B cell (primary cell): ENCODE data around the gene DRAM2. TPM values are rescaled to one million over a fixed set of nuclear protein-coding genes. Genes with fewer than 3 reads are reported as not detected.

Source experiments
- ATAC-seq: fragments of 200-7000 bp; cut with Tn5 transposase; one replicate; pipeline ENCODE4 v1.10.0; 2021; ENCODE audit warnings: low read depth, mild to moderate bottlenecking, moderate number of reproducible peaks, moderate library complexity
- CTCF ChIA-PET: fragments of 350-600 bp; sonication (Branson Sonifier 250); formaldehyde crosslinking; loops from one replicate; lab custom pipeline; 2021; ENCODE audit warnings: antibody characterized with exemption, inconsistent platforms; lab: Charles Lee
- POLR2A ChIA-PET: fragments of 350-600 bp; sonication (Branson Sonifier 250); formaldehyde crosslinking; loops from one replicate; lab custom pipeline; 2021; ENCODE audit warnings: antibody characterized with exemption; lab: Charles Lee
- DNase-seq: peaks from one replicate; pipeline ENCODE4 v3.0.0; 2013
- H2AFZ ChIP-seq: 2 replicates; pipeline ENCODE4 v1.6.1; 2012; ENCODE audit warnings: mild to moderate bottlenecking, low read depth, low read length; ENCODE audit not compliant: insufficient read depth, poor library complexity, severe bottlenecking
- H3K27ac ChIP-seq, 2 donors: 1 replicate in 1 of 2; 2 replicates in 1 of 2; pipeline ENCODE4 v1.5.1; 2012 to 2013; ENCODE audit warnings: low read length in 2 of 2, mild to moderate bottlenecking in 2 of 2, moderate library complexity in 1 of 2
- H3K27me3 ChIP-seq, 4 experiments: fragments of 200-600 bp in 1 of 4; sonication (generic) in 1 of 4; replicated peaks in 1 of 4; 1 replicate in 2 of 4; 2 replicates in 2 of 4; pipeline versions ENCODE4 v1.6.1 to v1.7.0; 2013 to 2016; ENCODE audit warnings: low read length in 3 of 4, mild to moderate bottlenecking in 2 of 4, mixed read lengths in 1 of 4, moderate library complexity in 1 of 4; ENCODE audit not compliant: insufficient read depth in 4 of 4, control insufficient read depth in 3 of 4; ENCODE audit errors: control extremely low read depth in 1 of 4
- H3K36me3 ChIP-seq, 2 experiments: replicated peaks in 1 of 2; 1 replicate in 1 of 2; 2 replicates in 1 of 2; pipeline versions ENCODE4 v1.6.1 to v1.7.1; 2013; ENCODE audit warnings: low read length in 1 of 2; ENCODE audit not compliant: insufficient read depth in 2 of 2, control insufficient read depth in 1 of 2; ENCODE audit errors: control extremely low read depth in 1 of 2, extremely low read depth in 1 of 2
- H3K4me1 ChIP-seq, 2 donors: fragments of 200-600 bp in 1 of 2; sonication (generic) in 1 of 2; 1 replicate in 1 of 2; 2 replicates in 1 of 2; pipeline versions ENCODE4 v1.5.1 to v1.6.1; 2013 to 2017; ENCODE audit warnings: low read length in 2 of 2; ENCODE audit not compliant: control insufficient read depth in 2 of 2, insufficient read depth in 2 of 2
- H3K4me2 ChIP-seq: replicated peaks from 2 replicates; pipeline ENCODE3; 2012; ENCODE audit warnings: mild to moderate bottlenecking, low read depth, low read length; ENCODE audit not compliant: poor library complexity, severe bottlenecking
- H3K4me3 ChIP-seq, 5 experiments: fragments of 200-600 bp in 1 of 5; sonication (generic) in 1 of 5; 1 replicate in 3 of 5; 2 replicates in 2 of 5; pipeline versions ENCODE4 v1.5.1 to v1.7.0; 2011 to 2016; ENCODE audit warnings: low read length in 4 of 5, mild to moderate bottlenecking in 4 of 5, low read depth in 2 of 5, control low read depth in 1 of 5, moderate library complexity in 1 of 5; ENCODE audit not compliant: insufficient read depth in 1 of 5; ENCODE audit errors: control extremely low read depth in 1 of 5, extremely low read depth in 1 of 5
- H3K79me2 ChIP-seq: fragments of 200-600 bp; sonication (generic); one replicate; pipeline ENCODE4 v1.6.0; 2016; ENCODE audit warnings: low read length; ENCODE audit not compliant: control insufficient read depth, insufficient read depth
- H3K9ac ChIP-seq: fragments of 200-600 bp; sonication (generic); 2 replicates; pipeline ENCODE4 v1.6.1; 2017; ENCODE audit warnings: mild to moderate bottlenecking, low read length, moderate library complexity
- H3K9me3 ChIP-seq, 3 donors: one replicate each; pipeline versions ENCODE4 v1.6.1 to v1.7.1; 2013; ENCODE audit warnings: low read length in 2 of 3; ENCODE audit not compliant: control insufficient read depth in 2 of 3, insufficient read depth in 1 of 3; ENCODE audit errors: control extremely low read depth in 1 of 3
- H4K20me1 ChIP-seq: 2 replicates; pipeline ENCODE4 v1.6.0; 2012; ENCODE audit warnings: mild to moderate bottlenecking, low read length; ENCODE audit not compliant: insufficient read depth, control insufficient read depth, poor library complexity, severe bottlenecking
- H3K27ac Mint-ChIP-seq: one replicate; pipeline ENCODE4 v1.8.0; 2021; ENCODE audit warnings: mixed read lengths
- H3K27me3 Mint-ChIP-seq: one replicate; pipeline ENCODE4 v1.8.0; 2021; ENCODE audit warnings: mixed read lengths
- H3K4me1 Mint-ChIP-seq: one replicate; pipeline ENCODE4 v1.8.0; 2021; ENCODE audit warnings: mixed read lengths
- H3K4me3 Mint-ChIP-seq: one replicate; pipeline ENCODE4 v1.8.0; 2021; ENCODE audit warnings: mixed read lengths
- H3K9me3 Mint-ChIP-seq: one replicate; pipeline ENCODE4 v1.8.0; 2022; ENCODE audit warnings: mixed read lengths; ENCODE audit not compliant: insufficient read depth
- EZH2 ChIP-seq: IDR thresholded peaks from 2 replicates; pipeline ENCODE4 v1.6.1; 2012; ENCODE audit warnings: borderline replicate concordance, low read depth, mild to moderate bottlenecking, moderate library complexity, low read length; ENCODE audit not compliant: insufficient read depth, poor library complexity, severe bottlenecking
- WGBS: methylation state at CpG from one replicate; pipeline ENCODE4 v1.1.5; 2013; ENCODE audit warnings: missing lambda C conversion rate; ENCODE audit not compliant: insufficient coverage; 5-methylcytosine and 5-hydroxymethylcytosine counted together
- intact Hi-C: fragments of 100-400 bp; cut with micrococcal nuclease; formaldehyde crosslinking; loops from one replicate; pipeline ENCODE4 v1.10.0; 2022
- polyA plus RNA-seq: library from polyadenylated mRNA; depleted of rRNA; stranded (reverse); fragments of >200 nt; gene quantifications from 2 replicates; pipeline ENCODE4 v1.2.3, GENCODE V29; 2012
- total RNA-seq, 2 donors: library from RNA; stranded (reverse); fragments of 120-200 nt in 1 of 2; gene quantifications; 1 replicate in 1 of 2; 2 replicates in 1 of 2; pipeline versions ENCODE4 v1.2.3 to v1.2.4, GENCODE V29; 2013 to 2022
- TF ChIP-seq, protein P1 (sequence below): fragments of 200-600 bp; IDR thresholded peaks from one replicate; pipeline ENCODE4 v1.8.0; 2022; ENCODE audit warnings: antibody characterized with exemption, mild to moderate bottlenecking

DRAM2 gene
- total and polyA plus RNA-seq, 2 donors (not counting 1 experiment from before 2014, with no cell fraction given) = 102 to 195 TPM

DNA sequence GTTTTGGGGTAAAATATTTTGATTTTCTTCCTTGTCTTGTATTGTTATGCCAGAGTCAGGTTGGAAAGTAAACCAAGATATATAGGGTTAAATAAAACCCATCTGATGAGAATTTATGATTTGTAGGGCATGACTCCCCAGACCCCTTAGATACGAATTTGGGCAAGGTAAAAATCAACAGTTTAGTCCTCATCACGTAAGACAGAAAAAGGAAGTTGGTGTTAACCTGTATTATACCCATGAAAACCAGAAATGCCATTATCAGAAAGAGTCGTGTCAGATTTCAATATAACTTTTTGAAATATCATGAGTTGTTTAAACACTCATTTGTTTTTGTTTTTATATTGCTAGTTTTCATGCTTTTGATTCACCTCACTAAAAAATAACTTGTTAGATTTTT, 11.9 kb upstream of the DRAM2 start:
- Histone ChIP-seq H3K4me3 (no peak overlapping the region), H4K20me1 (peaks cover 14% of the 10 kb centered on the region), H3K36me3 (peaks cover 9 to 70% of the 10 kb centered on the region in 2 experiments), H2AFZ (peak overlapping the region; percentile 39), H3K27ac (peak overlapping the region; percentile 38 to 60), H3K9ac (peak overlapping the region; percentile 6), H3K79me2 (peaks cover 100% of the 10 kb centered on the region), H3K4me2 (peak overlapping the region; percentile 38), H3K9me3 (no peaks in the 10 kb centered on the region), H3K27me3 (no peaks in the 10 kb centered on the region), H3K4me1 (peaks cover 39 to 65% of the 10 kb centered on the region in 2 donors)
- DNase-seq (peak; percentile 32), ATAC-seq (no peak)
- no peaks in the 10 kb centered on the region for H3K9me3 Mint-ChIP-seq
- H3K27ac Mint-ChIP-seq = peak overlapping the region; percentile 91
- ChIA-PET POLR2A (interaction anchor here (0.8 kb wide), 1 partner anchor 40 kb away, joined by 11 read pairs; no protein-coding TSS in a partner anchor), CTCF (no interaction called here)
- H3K27me3 Mint-ChIP-seq = no peaks in the 10 kb centered on the region
- peak overlapping the region; percentile 78 for H3K4me3 Mint-ChIP-seq
- no CpG with 5 or more reads among the region's 3 CpGs for WGBS
- peaks cover 89% of the 10 kb centered on the region for H3K4me1 Mint-ChIP-seq
- intact Hi-C loops = loop anchor here (2.0 to 5.0 kb wide), 3 partner anchors 19 to 35 kb away; no protein-coding TSS in a partner anchor
- no peak for TF ChIP-seq EZH2
- TF ChIP-seq, protein P1, sequence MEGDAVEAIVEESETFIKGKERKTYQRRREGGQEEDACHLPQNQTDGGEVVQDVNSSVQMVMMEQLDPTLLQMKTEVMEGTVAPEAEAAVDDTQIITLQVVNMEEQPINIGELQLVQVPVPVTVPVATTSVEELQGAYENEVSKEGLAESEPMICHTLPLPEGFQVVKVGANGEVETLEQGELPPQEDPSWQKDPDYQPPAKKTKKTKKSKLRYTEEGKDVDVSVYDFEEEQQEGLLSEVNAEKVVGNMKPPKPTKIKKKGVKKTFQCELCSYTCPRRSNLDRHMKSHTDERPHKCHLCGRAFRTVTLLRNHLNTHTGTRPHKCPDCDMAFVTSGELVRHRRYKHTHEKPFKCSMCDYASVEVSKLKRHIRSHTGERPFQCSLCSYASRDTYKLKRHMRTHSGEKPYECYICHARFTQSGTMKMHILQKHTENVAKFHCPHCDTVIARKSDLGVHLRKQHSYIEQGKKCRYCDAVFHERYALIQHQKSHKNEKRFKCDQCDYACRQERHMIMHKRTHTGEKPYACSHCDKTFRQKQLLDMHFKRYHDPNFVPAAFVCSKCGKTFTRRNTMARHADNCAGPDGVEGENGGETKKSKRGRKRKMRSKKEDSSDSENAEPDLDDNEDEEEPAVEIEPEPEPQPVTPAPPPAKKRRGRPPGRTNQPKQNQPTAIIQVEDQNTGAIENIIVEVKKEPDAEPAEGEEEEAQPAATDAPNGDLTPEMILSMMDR = no peak

DNA sequence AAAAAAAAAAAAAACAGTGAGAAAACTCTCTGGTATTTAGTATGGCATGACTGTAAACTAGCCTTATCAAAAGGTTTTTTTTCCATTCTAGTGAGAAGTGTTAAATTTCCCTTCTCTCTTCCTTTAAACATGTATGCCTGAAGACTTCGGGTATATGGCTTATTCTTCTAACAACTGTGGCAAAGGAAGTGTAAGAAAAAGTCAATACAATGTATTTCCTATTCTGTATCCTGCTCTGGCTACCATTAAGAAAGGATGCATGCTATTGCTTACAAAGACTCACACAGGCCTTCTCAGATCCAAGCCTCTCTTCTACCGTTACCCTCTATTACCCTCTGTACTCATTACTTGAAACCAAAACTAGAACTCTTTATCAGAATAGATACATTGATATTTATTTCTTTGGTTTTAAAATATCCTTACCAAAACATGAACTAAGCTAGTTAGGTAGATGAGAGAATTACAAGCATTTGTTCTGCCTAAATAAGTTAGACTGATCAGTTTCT, 8.5 kb upstream of the DRAM2 start:
- Mint-ChIP-seq H3K9me3 (no peaks in the 10 kb centered on the region), H3K27me3 (no peaks in the 10 kb centered on the region), H3K27ac (peak overlapping the region; percentile 66), H3K4me3 (peak overlapping the region; percentile 51), H3K4me1 (peaks cover 85% of the 10 kb centered on the region)
- Histone ChIP-seq H3K9me3 (no peaks in the 10 kb centered on the region), H3K27ac (peak overlapping the region in 1 of 2 donors; percentile 60), H3K27me3 (no peaks in the 10 kb centered on the region), H3K79me2 (peaks cover 100% of the 10 kb centered on the region), H3K9ac (peak overlapping the region; percentile 2), H2AFZ (peak overlapping the region; percentile 11), H3K4me1 (peaks cover 52 to 76% of the 10 kb centered on the region in 2 donors), H3K4me3 (no peak overlapping the region), H3K36me3 (peaks cover 8 to 56% of the 10 kb centered on the region in 2 experiments), H3K4me2 (peak overlapping the region; percentile 36), H4K20me1 (peaks cover 4% of the 10 kb centered on the region)
- POLR2A ChIA-PET = no interaction called here
- TF ChIP-seq EZH2 = no peak
- TF ChIP-seq, protein P1 = no peak
- no CpG with 5 or more reads among the region's 2 CpGs for WGBS
- DNase-seq (no peak), ATAC-seq (peak; percentile 36)
- intact Hi-C loops = no loop called here
- CTCF ChIA-PET = no interaction called here
